Stomach (tissue), 9 donors: ENCODE data around the gene GJA5. TPM values are rescaled to one million over a fixed set of nuclear protein-coding genes. Genes with fewer than 3 reads are reported as not detected.

Experiments used
- DNase-seq, 2 donors: peaks; one replicate each; pipeline versions ENCODE4 v3.0.0 to v3.0.0-alpha.2; 2013 to 2019
- H3K27ac ChIP-seq, 5 donors: fragments of 200-600 bp in 4 of 5; sonication (generic) in 4 of 5; one replicate each; pipeline ENCODE4 v1.5.1; 2013 to 2019; ENCODE audit warnings: mild to moderate bottlenecking in 1 of 5, moderate library complexity in 1 of 5
- H3K27me3 ChIP-seq, 3 donors: fragments of 200-600 bp; sonication (generic); one replicate each; pipeline ENCODE4 v1.5.1; 2017 to 2019; ENCODE audit warnings: mixed run types in 1 of 3
- H3K36me3 ChIP-seq, 4 donors: fragments of 200-600 bp; sonication (generic); 1 replicate in 3 of 4; 2 replicates in 1 of 4; pipeline ENCODE4 v1.5.1; 2016 to 2019
- H3K4me1 ChIP-seq, 4 donors: fragments of 200-600 bp; sonication (generic); one replicate each; pipeline ENCODE4 v1.5.1; 2016 to 2019
- H3K4me3 ChIP-seq, 4 donors: fragments of 200-600 bp; sonication (generic) in 3 of 4; one replicate each; pipeline ENCODE4 v1.5.1; 2016 to 2019; ENCODE audit warnings: mild to moderate bottlenecking in 1 of 4
- H3K9me3 ChIP-seq, 4 donors: fragments of 200-600 bp; sonication (generic); one replicate each; pipeline ENCODE4 v1.5.1; 2016 to 2019
- EP300 ChIP-seq: sonication (generic); formaldehyde crosslinking; IDR thresholded peaks from one replicate; pipeline ENCODE4 v1.6.1; 2017; ENCODE audit warnings: antibody characterized with exemption
- POLR2A ChIP-seq, 4 donors: fragments of 450-650 bp; IDR thresholded peaks; one replicate each; pipeline ENCODE4 v1.6.1; 2016; ENCODE audit warnings: antibody characterized with exemption in 4 of 4, control low read depth in 2 of 4, mild to moderate bottlenecking in 1 of 4, moderate library complexity in 1 of 4
- POLR2AphosphoS5 ChIP-seq, 3 donors: sonication (generic); formaldehyde crosslinking; IDR thresholded peaks; one replicate each; pipeline ENCODE4 v1.6.1; 2016; ENCODE audit warnings: antibody characterized with exemption in 3 of 3
- WGBS, 5 donors: extraction: QIAGEN DNeasy Blood & Tissue Kit in 3 of 5; methylation state at CpG; one replicate each; pipeline versions ENCODE4 v1.1.5 to v1.1.7; 2013 to 2018; 5-methylcytosine and 5-hydroxymethylcytosine counted together
- intact Hi-C: fragments of 100-400 bp; cut with DNase I; formaldehyde crosslinking; loops from one replicate; pipeline ENCODE4 v1.15.1; 2023; ENCODE audit warnings: low total_unique reads
- polyA plus RNA-seq, 3 donors: library from polyadenylated mRNA; stranded (reverse); fragments of 200-250 nt; gene quantifications; one replicate each; pipeline ENCODE4 v1.2.3, GENCODE V29; 2013
- total RNA-seq, 5 donors: library from RNA; depleted of rRNA; stranded (reverse); fragments of >200 nt; gene quantifications; one replicate each; pipeline versions ENCODE4 v1.1.0 to v1.2.3, GENCODE V29; 2014 to 2016
- TF ChIP-seq, protein P1 (sequence below), 7 experiments: fragments of 450-650 bp in 4 of 7; fragments of 200-600 bp in 3 of 7; sonication (generic) in 3 of 7; IDR thresholded peaks; one replicate each; pipeline ENCODE4 v1.5.1; 2016 to 2019; ENCODE audit warnings: antibody characterized with exemption in 7 of 7, control low read depth in 2 of 7, mild to moderate bottlenecking in 1 of 7
- donor health status: healthy with polysubstance abuse.
- donor health status: Bipolar disorder and iron deficiency.
- donor health status: healthy.

The GJA5 gene
- total and polyA plus RNA-seq, 8 donors, result under 0.01 to 4.8 (median 1.1) TPM; not detected in 1

GRCh38 chr1:147748676-147749350 is 11.6 kb downstream of the GJA5 start:
- 52 to 70% (median 63%) methylated on average over 3 of the region's 3 CpGs for WGBS, 5 donors
- intact Hi-C loops, result no loop called here
- no peak overlapping the region for H3K27ac ChIP-seq
- no peaks in the 10 kb centered on the region for H3K4me1 ChIP-seq
- no peaks in the 10 kb centered on the region for H3K36me3 ChIP-seq
- no peaks in the 10 kb centered on the region for H3K9me3 ChIP-seq
- no peak for DNase-seq
- H3K27me3 ChIP-seq, result peaks cover 0 to 5% (median 0%) of the 10 kb centered on the region in 3 donors
- no peak for TF ChIP-seq POLR2A (IDR thresholded peaks at IDR 0.05)
- no peak for TF ChIP-seq POLR2AphosphoS5 (IDR thresholded peaks at IDR 0.05)
- TF ChIP-seq, protein P1, sequence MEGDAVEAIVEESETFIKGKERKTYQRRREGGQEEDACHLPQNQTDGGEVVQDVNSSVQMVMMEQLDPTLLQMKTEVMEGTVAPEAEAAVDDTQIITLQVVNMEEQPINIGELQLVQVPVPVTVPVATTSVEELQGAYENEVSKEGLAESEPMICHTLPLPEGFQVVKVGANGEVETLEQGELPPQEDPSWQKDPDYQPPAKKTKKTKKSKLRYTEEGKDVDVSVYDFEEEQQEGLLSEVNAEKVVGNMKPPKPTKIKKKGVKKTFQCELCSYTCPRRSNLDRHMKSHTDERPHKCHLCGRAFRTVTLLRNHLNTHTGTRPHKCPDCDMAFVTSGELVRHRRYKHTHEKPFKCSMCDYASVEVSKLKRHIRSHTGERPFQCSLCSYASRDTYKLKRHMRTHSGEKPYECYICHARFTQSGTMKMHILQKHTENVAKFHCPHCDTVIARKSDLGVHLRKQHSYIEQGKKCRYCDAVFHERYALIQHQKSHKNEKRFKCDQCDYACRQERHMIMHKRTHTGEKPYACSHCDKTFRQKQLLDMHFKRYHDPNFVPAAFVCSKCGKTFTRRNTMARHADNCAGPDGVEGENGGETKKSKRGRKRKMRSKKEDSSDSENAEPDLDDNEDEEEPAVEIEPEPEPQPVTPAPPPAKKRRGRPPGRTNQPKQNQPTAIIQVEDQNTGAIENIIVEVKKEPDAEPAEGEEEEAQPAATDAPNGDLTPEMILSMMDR (IDR thresholded peaks at IDR 0.05), result no peak
- TF ChIP-seq EP300, result no peak
- H3K4me3 ChIP-seq, result no peak overlapping the region

DNA sequence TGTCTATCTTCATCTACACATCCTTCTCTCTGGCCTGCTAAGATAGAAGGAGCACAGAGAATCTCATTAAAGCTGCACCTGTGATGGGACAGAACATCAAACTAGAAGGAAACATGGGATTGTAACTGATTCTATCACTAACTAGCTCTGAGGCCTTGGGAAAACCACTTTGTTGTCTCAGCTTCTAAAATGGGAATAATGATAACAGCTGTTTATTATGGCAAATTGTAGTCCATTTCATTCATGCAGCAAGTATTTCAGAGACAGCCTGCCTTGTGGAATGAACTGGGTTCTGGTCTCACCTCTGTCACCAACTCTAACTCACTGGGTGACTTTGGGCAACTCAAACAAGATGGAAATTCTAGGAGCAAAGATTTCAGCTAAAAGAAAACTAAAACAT is 12.4 kb downstream of the GJA5 start:
- Histone ChIP-seq H3K36me3 (no peaks in the 10 kb centered on the region), H3K27ac (no peak overlapping the region), H3K27me3 (peaks cover 0 to 5% (median 0%) of the 10 kb centered on the region in 3 donors), H3K4me1 (no peaks in the 10 kb centered on the region), H3K4me3 (no peak overlapping the region), H3K9me3 (no peaks in the 10 kb centered on the region)
- intact Hi-C loops, result no loop called here
- TF ChIP-seq EP300, result no peak
- TF ChIP-seq, protein P1 (IDR thresholded peaks at IDR 0.05), result no peak
- TF ChIP-seq POLR2AphosphoS5 (IDR thresholded peaks at IDR 0.05), result no peak
- no peak for TF ChIP-seq POLR2A (IDR thresholded peaks at IDR 0.05)
- DNase-seq, result no peak

DNA sequence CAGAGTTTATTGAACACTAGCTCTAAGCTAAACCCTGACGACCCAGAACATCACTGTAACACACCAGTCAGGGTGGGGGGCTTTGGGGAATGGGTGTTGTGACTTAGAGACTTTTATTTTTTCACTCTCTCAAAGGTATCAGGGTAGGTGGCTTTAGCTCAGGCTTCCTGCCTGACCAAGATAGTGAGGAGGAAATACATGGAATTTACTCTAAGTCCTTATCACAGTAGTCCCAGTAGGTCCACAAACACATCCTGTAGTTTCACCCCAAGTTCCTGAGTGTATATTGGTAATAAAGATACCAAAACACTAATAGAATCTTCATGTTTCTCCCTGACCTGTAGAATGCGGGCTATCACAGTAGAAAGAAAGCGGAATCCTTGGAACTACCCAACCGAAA is 15.1 kb downstream of the GJA5 start:
- H3K4me3 ChIP-seq, result no peak overlapping the region
- no peaks in the 10 kb centered on the region for H3K36me3 ChIP-seq
- H3K4me1 ChIP-seq, result no peaks in the 10 kb centered on the region
- no peak for DNase-seq
- H3K9me3 ChIP-seq, result no peaks in the 10 kb centered on the region
- no peak overlapping the region for H3K27ac ChIP-seq
- intact Hi-C loops, result no loop called here
- 70 to 87% (median 79%) methylated on average over 4 of the region's 4 CpGs for WGBS, 5 donors
- H3K27me3 ChIP-seq, result peaks cover 0 to 5% (median 0%) of the 10 kb centered on the region in 3 donors
- TF ChIP-seq POLR2A (IDR thresholded peaks at IDR 0.05), result no peak

- Histone ChIP-seq H3K27me3 (no peaks in the 10 kb centered on the region), H3K36me3 (no peaks in the 10 kb centered on the region), H3K27ac (no peak overlapping the region), H3K9me3 (no peaks in the 10 kb centered on the region), H3K4me1 (no peaks in the 10 kb centered on the region), H3K4me3 (no peak overlapping the region)
- 76 to 85% (median 81%) methylated on average over 1 of the region's 1 CpG for WGBS, 5 donors
- DNase-seq, result no peak
- TF ChIP-seq, protein P1 (IDR thresholded peaks at IDR 0.05), result no peak
- no peak for TF ChIP-seq POLR2A (IDR thresholded peaks at IDR 0.05)
- no peak for TF ChIP-seq POLR2AphosphoS5 (IDR thresholded peaks at IDR 0.05)
- TF ChIP-seq EP300, result no peak
- intact Hi-C loops, result no loop called here
These were observed 19.3 kb downstream of the GJA5 start for GRCh38 chr1:147741065-147741464.

GRCh38 chr1:147740391-147740790 is 20.0 kb downstream of the GJA5 start:
- DNase-seq, result no peak

More at GRCh38 chr1:147740391-147740790, 20.0 kb downstream of the GJA5 start:
- Histone ChIP-seq H3K4me1 (no peaks in the 10 kb centered on the region), H3K27me3 (no peaks in the 10 kb centered on the region), H3K27ac (no peak overlapping the region), H3K4me3 (no peak overlapping the region), H3K36me3 (no peaks in the 10 kb centered on the region), H3K9me3 (no peaks in the 10 kb centered on the region)
- WGBS, 5 donors, result 91 to 97% (median 95%) methylated on average over 3 of the region's 3 CpGs
- intact Hi-C loops, result no loop called here
- TF ChIP-seq, protein P1 (IDR thresholded peaks at IDR 0.05), result no peak
- no peak for TF ChIP-seq POLR2AphosphoS5 (IDR thresholded peaks at IDR 0.05)
- TF ChIP-seq POLR2A (IDR thresholded peaks at IDR 0.05), result no peak
- no peak for TF ChIP-seq EP300
